GM21717 (cell line): ENCODE measurements around the gene RUNX2.
A peak's percentile ranks its signal among the peaks of the same experiment; 100 is the strongest.

ENCODE experiments used
- ATAC-seq: cut with Tn5 transposase; IDR thresholded peaks from one replicate; pipeline ENCODE4 v1.9.1; 2021; ENCODE audit warnings: mild to moderate bottlenecking, moderate library complexity; ENCODE audit not compliant: unreplicated experiment

RUNX2 gene

DNA sequence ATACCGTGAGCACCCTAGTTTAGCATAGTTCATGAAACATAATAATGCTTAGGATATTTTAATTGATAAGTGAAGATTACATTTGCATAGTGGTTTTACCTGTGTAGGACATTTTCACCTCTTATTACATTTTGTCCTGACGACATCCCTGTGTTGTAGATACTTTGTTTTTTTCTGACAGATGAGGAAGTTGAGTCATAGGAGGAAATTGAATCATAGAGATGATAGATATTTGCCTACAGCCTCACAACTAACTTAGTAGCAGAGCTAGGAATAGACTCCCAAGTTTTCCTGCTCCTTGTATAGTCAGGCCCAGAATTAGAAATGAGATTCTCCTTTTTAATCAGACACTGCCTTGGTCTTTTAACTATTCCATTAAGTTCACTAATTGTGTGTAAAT, 150.1 kb downstream of the RUNX2 start:
- no peak for ATAC-seq

DNA sequence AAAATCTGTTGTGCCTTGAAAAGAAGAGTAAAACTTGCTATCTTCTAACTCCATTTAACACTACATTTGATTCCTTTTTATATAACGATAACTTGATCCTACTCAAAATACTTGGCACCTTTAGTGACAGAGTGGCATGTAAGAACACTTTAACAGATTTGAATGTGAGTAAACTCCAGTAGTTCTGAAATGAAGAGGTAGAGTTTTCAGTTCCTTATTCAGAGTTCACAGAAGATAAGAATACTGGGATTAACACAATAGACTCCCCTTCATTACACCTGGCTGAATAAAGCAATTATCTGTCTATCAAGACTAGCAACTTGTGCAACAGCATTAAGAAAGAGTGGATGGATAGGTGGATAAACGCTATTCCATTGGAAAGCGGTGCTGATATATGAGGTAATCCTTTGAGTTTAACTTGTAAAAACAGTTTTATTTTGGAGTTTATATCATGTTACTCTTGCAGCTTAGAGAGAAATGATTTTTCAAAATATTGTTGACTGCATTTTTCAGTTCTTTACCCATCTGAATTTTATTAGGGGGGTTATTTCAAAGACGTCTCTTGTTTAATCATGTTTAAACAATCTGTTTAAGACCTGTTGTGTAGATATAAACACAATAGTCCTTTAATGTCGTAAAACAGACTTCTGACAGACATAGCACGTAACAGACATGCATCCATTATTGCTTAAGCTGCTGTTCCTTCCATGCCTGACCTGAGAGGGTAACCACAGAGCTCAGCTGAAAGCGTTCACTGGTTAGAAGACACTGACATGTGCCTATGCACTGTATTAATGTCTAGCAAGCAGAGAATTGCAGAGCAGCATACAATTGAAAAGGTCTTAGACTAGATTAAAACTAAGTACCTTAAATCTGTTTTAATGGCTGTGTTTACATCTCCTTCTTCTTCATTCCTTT, 152.0 kb downstream of the RUNX2 start:
- ATAC-seq = peak; percentile 85

DNA sequence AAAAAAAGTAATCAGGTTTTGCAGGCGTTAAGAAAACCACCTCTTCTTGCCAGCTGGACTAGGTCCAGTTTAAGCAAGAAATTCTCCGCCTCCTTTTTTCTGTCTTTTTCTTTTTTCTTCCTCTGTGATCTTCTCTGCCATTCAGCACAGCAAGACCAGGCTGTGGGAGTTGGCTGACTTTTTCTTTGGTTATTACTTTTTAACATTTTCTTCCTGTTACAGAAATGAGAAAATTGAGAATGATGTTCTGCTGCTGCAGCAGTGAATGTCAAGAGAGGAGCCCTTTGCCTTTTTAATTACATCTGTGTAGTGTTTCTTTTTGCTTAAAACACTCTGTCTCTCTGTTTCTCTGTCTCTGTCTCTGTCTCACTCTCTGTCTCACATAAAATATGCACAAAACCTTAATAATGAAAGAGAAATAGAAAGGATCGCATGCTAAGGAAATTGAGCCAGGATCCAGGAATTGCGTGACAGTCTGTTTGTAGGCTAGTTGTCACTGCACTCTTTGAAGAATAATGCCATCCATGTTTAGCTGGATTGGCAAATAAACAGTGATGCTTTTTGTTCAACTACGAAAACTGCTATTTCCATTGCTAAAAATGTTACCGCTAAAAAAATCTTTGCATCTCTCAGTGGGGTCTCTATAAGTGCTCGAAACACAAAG, 152.8 kb downstream of the RUNX2 start:
- no peak for ATAC-seq

DNA sequence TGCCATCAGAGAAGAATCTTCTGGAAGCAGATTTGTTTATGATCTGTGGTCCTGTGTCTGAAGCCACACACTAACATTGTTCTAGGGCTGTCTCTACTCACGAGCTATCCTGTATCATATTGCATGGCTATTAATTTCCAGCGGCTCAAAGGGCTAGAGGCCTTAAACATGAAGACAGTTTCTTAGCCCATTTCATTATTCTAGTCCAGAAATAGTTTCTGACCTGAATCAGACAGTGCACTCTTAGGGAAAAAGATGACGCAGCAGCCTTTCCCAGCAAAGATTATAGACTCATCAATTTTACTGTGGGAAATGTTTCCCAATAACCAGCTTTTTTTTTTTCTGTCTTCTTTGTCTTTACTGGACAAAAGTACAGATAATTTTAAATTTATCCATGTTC, 154.9 kb downstream of the RUNX2 start:
- no peak for ATAC-seq

DNA sequence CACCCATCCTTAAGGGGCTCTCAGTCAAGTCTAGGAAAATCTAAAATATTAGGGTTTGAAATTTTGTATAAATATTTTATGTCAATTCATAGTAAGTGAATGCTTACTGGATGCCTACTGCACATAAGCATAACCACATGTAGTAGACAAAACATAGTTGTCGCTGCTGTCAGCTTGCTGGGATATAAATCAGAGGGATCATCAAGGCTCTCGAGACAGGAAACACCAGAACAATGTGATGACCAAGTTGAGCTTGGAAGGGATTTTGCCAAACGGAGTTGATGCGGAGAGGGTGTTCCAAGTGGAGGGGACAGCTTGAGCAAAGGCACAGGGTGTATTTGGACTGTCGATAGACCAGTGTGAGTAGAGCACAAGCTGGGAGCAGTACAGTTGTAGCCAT, 155.4 kb downstream of the RUNX2 start:
- no peak for ATAC-seq

DNA sequence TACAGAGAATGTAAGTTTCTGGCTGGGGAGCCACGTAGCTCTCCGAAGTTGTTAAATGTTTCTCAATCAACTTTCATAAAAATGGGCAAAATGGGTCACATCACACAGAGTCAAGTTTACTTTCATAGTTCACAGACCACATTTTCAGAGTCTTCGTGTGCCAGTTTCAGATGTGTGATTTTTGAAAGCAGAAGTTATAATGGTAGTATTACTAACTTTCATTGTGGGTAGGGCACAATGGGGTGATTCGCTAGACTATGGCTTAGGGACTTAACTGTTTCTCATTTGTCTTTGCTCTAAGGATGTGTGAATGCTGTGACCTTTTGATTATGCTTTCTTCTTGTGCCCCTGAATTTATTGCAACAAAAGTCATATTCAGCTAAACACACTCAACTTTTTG, 158.6 kb downstream of the RUNX2 start:
- no peak for ATAC-seq

DNA sequence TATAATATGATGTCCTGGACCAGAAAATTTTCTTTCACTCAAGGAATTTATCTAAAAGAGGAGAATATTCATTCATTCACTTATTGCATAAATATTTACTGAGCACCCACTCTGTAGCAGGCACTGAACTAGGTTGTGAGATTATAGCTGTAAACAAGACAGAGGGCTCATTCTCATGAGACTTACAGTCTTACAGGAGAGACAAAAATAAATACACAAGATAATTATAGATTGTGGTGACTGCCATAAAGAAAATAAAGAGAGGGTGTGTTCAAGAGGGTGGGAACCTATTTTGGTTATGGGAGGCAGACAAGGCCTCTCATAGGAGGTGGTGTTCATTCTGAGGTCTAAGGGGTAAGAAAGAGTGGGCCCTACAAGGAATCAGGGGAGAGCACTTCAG, 159.5 kb downstream of the RUNX2 start:
- no peak for ATAC-seq

DNA sequence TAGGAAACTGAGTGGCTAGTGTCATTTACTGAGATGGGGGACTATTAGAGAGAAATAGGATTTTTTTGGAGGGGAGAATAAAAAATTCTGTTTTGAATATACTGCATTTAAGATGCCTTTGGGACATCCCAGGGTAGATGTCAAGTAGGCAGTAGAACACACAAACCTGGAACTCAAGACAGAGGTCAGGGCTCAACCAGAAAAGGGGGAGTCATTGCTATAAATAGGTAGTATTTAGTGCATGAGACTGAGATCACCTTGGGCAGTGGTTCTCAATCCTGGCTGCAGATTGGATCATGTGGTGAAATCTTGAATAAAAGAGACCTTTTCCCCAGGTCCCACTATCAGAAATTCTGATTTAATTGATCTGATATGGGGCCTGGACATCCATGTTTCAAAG, 160.1 kb downstream of the RUNX2 start:
- no peak for ATAC-seq

DNA sequence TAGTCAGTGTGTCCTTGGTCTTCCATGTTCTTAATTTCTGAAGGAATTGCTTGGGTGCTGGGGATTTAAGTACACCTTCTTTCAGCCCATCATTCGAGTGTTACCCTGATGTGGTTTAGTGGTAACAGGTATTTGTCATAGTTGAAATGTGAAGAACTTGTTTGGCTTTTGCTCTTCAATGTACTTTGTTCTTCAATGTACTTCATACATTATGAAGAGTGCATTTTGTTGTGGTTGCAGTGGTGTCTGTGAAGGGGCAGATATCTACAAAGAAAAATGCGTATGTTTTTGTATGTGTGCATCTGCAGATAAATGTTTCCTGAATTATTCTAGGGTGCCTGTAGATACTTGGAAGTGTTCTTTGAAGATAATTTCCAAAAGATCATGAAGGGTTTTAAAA, 160.8 kb downstream of the RUNX2 start:
- ATAC-seq = no peak

DNA sequence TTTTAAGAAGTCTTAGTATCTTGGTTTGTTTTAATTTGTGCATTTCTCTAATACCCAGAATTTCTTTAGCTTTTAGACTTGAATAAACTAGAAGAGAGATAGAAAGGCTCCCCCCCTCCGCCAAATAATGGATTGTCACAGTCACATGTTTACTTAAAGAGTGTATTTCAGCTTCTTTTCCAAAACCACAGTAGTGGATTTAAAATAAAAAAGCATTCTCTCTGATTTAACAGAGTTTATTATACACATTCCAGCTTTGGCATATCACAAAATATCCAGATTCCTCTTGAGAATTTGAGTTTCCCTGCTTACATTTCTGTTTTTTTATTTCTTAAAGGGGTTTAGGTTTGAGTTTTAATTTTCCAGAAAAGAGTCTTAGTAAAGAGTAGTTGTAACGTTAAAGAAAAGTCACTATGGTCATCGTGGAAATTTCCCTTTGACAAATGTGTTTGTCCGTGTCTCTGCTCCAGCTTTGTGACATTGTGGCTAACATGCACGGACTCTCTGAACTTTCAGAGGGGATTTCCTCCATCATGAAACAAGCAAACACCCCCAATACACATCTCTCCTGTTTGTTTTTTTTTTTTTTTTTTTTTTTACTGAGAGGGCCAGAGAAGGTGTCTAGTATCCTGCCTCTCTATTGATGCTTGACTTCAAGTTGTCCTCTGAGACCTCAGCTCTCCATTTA, 163.1 kb downstream of the RUNX2 start:
- no peak for ATAC-seq

DNA sequence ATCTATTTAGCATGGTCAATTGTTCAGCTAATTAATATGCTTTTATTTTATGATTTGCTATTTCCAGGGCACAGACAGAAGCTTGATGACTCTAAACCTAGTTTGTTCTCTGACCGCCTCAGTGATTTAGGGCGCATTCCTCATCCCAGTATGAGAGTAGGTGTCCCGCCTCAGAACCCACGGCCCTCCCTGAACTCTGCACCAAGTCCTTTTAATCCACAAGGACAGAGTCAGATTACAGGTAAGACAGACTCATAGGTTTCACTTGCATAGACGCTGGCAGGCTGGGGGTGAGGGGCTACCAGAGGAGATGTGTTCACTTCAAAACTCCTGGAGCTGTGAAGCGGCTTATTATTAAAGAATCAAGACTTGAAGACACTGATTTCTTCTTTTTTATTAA, 163.7 kb downstream of the RUNX2 start:
- no peak for ATAC-seq

DNA sequence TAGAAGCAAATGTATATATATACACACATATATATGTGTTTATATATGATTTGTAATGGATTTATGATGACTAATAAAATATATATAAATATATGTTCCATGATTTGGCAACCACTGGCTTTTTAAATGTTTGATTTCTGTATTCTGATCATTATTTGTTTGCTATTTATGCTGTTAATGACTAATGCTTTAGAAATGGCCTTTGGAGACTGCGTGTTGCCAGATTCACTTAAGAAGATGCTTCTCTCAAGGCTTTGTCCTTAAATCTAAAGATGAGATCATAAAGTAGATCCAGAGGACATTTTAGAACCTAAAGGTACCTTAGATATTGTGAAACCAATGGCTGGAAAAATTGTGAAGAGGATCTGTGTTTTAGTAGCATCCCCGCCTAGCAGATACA, 165.6 kb downstream of the RUNX2 start:
- ATAC-seq = no peak

DNA sequence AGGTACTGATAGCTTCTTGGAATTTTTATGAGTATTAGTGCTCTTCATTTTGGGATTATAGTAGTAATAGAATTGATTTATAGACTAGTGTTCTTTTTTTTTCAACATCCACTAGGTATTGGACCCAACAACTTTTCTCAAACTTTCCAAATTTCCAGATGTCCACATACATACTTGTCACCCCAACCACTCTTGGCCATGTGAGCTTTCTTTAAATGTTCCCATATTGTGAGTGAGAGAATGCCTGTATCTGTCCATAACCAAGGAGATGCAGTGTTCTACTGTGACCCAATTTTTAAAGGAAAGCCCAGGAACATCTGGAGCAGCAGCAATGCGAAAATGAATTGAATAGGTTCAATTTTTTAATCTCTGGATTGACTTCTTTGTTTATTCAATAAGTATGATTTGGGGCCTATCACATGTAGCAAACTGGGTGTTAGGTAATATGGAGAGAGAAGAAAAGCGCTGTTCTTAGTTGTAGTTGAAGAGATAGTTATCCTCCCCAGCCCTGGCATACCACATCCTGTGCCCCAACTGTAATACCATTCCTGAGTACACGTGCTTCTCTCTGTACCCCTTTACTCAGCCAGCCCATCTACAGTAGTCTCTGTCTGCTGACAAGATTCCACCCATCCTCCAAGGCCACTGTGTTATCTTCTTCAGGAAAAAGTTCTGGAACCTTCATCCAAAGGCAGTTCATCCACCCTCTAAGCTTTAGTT, 166.4 kb downstream of the RUNX2 start:
- no peak for ATAC-seq

DNA sequence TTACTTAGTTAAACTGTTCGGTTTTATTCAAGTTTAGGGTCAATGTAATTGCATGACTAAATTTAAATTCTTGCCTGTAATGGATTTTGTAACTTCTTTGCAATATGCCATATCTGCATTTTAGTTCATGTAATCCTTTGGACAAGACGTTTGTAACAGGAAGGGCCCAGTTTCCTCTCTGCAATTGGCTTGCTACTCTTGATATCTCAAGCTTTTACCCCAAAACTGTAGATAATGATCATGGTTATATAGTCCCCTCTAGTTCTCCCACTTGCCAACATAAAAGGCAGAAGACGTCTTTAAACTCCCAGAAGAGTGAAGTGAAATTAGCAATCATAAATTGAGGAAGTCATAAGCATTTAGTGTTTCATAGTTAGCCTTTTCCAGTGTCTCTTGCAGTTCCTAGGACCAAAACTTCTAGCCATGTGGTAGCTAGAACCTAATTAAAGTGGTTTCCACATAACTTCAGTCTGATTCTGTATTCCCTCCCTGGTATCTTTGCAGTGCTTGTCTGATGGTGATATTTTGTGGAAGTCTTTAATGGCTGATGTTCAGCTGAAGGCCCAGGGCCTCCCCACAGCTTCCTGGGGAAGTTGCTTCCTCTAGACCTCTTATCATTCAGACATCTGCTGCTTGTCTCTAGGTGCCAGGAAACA, 167.4 kb downstream of the RUNX2 start:
- ATAC-seq = no peak

DNA sequence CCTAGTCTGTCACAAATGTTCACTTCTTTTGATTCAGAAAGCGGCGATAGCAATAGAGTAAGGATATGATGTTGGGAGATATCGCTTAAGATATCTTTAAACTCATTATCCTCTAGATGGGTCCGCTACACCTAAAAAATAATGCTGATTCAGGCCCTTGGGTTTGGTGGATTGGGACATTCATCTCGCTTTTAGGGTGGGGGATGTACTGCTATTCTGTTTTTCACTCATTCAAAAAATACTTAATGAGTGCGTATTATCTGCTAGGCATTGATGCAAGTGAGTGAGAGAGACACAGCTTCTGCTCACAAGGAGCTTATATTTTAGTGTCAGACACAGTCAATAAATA, 167.9 kb downstream of the RUNX2 start:
- ATAC-seq = no peak

DNA sequence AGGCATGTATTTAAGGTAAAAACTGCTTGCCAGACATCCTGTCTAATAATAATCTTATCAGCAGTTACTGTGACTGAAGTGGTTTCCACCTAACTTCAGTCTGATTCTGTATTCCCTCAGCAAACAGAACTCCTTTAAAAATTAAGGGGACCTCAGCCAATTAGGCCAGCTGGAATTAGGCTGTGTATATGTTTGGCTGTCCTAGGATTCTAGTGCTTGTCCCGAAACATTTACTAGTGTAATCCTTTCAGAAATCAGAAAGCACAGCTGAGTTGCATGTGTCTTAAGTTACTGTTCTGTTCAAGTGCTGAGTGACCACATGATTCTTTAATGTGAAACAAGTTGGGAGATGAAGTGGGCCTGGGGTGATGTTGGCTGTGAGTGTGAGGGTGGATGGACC, 170.5 kb downstream of the RUNX2 start:
- ATAC-seq = no peak

DNA sequence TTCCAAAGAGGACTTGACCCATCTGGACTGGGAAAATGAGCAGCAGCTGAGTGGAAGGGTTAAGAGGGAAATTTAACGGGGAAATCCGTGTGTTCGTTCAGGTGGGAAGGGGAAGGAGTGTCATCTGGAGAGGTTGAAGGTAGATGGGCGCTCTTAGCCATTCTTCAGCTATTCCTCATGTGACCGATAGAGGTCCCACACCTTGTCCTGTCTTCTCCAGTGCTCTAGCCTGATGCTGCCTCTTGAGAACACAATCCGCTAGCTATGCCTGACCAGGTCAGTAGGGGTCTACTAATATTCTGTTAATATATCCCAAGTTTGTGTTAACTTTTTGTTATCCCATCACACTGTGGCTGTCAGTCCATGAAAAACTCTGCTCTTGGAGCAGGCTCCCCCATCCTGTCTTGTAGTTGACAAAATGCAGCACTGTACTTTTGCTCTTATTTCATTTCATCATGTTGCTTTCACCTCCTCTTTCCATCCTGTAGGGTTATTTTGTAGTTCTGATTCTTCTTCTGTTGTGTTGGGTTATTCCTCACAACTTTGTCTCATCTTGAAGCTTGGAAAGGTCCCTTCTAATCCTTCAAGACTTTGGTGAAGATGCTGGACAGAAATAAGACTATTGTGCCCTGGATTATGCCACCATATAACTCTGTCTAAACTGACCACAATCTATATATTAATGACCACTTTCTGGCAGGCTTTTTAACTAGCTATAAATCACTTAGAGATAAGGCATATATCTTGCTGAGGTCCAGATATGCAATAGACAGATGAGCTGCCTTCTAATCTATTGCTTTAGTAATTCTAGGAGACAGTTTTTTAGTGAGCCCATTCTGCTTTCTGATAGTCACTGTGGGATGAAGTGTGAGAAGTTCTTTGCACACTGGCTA, 173.0 kb downstream of the RUNX2 start:
- no peak for ATAC-seq

DNA sequence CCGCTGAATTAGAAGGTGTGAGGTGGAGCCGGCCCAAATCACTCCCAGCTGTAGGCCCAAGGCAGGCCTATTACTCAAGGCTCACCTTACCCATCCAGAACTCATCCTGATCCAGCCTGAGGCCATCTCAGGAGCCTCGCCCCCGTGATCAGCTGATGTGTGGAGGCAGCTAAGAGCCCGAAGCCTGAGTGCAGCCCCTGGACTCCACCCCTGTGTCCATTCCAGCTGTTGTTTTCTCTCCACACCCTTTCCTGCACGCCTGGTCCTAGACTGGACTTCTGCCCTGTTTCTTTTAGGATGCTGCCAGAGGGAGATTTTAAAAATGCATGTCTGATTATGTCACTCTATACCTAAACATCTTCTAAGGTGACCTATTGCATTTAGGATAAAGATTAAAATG, 174.3 kb downstream of the RUNX2 start:
- ATAC-seq = no peak

DNA sequence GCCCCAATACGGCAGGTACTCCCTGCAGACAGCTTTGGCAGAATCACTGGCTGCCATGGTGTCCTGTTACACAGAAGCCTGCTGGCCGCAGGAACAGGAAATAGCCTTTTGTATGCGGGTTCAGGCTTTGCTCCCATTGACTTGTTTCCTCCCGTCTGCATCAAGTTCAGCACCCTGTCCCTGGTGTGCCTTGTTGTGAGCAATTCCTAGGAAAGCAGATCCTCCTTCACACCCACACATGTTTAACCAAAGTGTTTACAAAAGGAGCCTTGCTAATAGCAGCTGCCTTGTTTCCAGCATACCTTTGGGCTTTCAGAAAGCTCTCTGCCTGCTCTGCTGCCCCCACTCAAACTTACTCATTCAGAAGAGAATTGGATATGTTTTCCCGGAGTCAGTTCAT, 176.8 kb downstream of the RUNX2 start:
- no peak for ATAC-seq

DNA sequence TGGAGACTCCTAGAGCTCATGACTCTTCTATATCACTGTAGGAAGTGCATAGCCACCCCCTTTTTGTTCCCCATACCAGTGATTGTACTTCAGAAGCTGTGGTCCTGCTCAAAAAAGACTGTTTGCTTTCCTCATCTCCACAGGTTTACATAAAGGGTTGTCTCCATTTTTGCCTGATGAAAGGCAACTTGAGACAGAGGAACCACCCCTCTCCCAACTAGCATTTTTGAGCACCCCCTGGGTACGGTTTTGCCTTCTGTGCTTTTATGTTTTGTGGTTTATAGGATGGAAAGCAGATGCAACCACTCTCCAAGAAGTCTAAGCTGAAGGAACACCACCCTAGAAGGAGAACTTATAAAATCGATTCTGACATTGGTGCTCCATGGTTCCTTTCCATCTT, 177.3 kb downstream of the RUNX2 start:
- ATAC-seq = no peak
